Activated CD8-positive, alpha-beta memory T cell treated with anti-CD3 and anti-CD28 coated beads, Interleukin-2, amount 10 ng/mL, durations not matched to agents 7 days and 5 days (primary cell): ENCODE results near the gene SLC9A8. TPM values are rescaled to one million over a fixed set of nuclear protein-coding genes. Genes with fewer than 3 reads are reported as not detected.

ENCODE experiments used
- ATAC-seq: fragments of 150-1000 bp; cut with Tn5 transposase; one replicate; pipeline ENCODE4 v1.10.0; 2021; ENCODE audit warnings: moderate library complexity
- CTCF ChIA-PET: fragments of 350-600 bp; sonication (Branson Sonifier 250); formaldehyde crosslinking; loops from one replicate; lab custom pipeline; 2021; ENCODE audit warnings: antibody characterized with exemption; lab: Charles Lee
- DNase-seq: peaks from one replicate; pipeline ENCODE4 v3.0.0-alpha.2; 2020
- H3K27ac Mint-ChIP-seq: one replicate; pipeline ENCODE4 v1.8.0; 2021; ENCODE audit warnings: mild to moderate bottlenecking, mixed read lengths
- H3K27me3 Mint-ChIP-seq: one replicate; pipeline ENCODE4 v1.8.0; 2021; ENCODE audit warnings: mixed read lengths
- H3K36me3 Mint-ChIP-seq: one replicate; pipeline ENCODE4 v1.8.0; 2021; ENCODE audit warnings: mild to moderate bottlenecking, mixed read lengths
- H3K4me1 Mint-ChIP-seq: one replicate; pipeline ENCODE4 v1.8.0; 2021; ENCODE audit warnings: mixed read lengths
- H3K4me3 Mint-ChIP-seq: one replicate; pipeline ENCODE4 v1.8.0; 2021; ENCODE audit warnings: mild to moderate bottlenecking, moderate library complexity, mixed read lengths
- H3K9me3 Mint-ChIP-seq: one replicate; pipeline ENCODE4 v1.8.0; 2022; ENCODE audit warnings: low read depth, mixed read lengths
- total RNA-seq, 2 experiments: library from RNA; stranded (reverse); gene quantifications; one replicate each; pipeline ENCODE4 v1.2.3, GENCODE V29; 2021

The SLC9A8 gene
- total RNA-seq, 2 experiments from 2014 or later: 16.3 to 24.9 TPM

- Mint-ChIP-seq H3K9me3 (no peaks in the 10 kb centered on the region), H3K27ac (peak overlapping the region; percentile 33), H3K4me1 (peaks cover 4% of the 10 kb centered on the region), H3K36me3 (peaks cover 19% of the 10 kb centered on the region), H3K4me3 (no peak overlapping the region), H3K27me3 (no peaks in the 10 kb centered on the region)
- ATAC-seq (no peak), DNase-seq (no peak)
- CTCF ChIA-PET: interaction anchor here (1.4 kb wide), 1 partner anchor 22 kb away, joined by 5 read pairs; no protein-coding TSS in a partner anchor
Measured at GRCh38 chr20:49866051-49866450, 53.4 kb downstream of the SLC9A8 start.

GRCh38 chr20:49867453-49868215 is 55.0 kb downstream of the SLC9A8 start:
- CTCF ChIA-PET: interaction anchor here (1.0 to 2.3 kb wide), 5 partner anchors 19 to 326 kb away, joined by 3 to 6 read pairs (median 4); no protein-coding TSS in a partner anchor
- no peak for ATAC-seq
- H3K9me3 Mint-ChIP-seq: no peaks in the 10 kb centered on the region
- no peak overlapping the region for H3K27ac Mint-ChIP-seq
- H3K36me3 Mint-ChIP-seq: peaks cover 14% of the 10 kb centered on the region
- H3K4me3 Mint-ChIP-seq: no peak overlapping the region
- H3K27me3 Mint-ChIP-seq: no peaks in the 10 kb centered on the region
- no peak for DNase-seq
- H3K4me1 Mint-ChIP-seq: no peaks in the 10 kb centered on the region

GRCh38 chr20:49868538-49868937 is 55.9 kb downstream of the SLC9A8 start:
- H3K9me3 Mint-ChIP-seq: no peaks in the 10 kb centered on the region
- no peak overlapping the region for H3K27ac Mint-ChIP-seq
- H3K4me1 Mint-ChIP-seq: no peaks in the 10 kb centered on the region
- CTCF ChIA-PET: interaction anchor here (1.0 to 2.3 kb wide), 3 partner anchors 18 to 27 kb away, joined by 4 to 6 read pairs (median 4); no protein-coding TSS in a partner anchor
- H3K27me3 Mint-ChIP-seq: no peaks in the 10 kb centered on the region
- DNase-seq: no peak
- H3K36me3 Mint-ChIP-seq: peaks cover 12% of the 10 kb centered on the region
- ATAC-seq: no peak
- H3K4me3 Mint-ChIP-seq: no peak overlapping the region

GRCh38 chr20:49868964-49869363 is 56.3 kb downstream of the SLC9A8 start:
- H3K27me3 Mint-ChIP-seq: no peaks in the 10 kb centered on the region

GRCh38 chr20:49870261-49870660 is 57.6 kb downstream of the SLC9A8 start:
- no peak for ATAC-seq
- Mint-ChIP-seq H3K27ac (no peak overlapping the region), H3K4me3 (no peak overlapping the region), H3K27me3 (no peaks in the 10 kb centered on the region), H3K36me3 (peaks cover 11% of the 10 kb centered on the region), H3K4me1 (no peaks in the 10 kb centered on the region), H3K9me3 (no peaks in the 10 kb centered on the region)
- CTCF ChIA-PET: no interaction called here
- no peak for DNase-seq

More at GRCh38 chr20:49868964-49869363, 56.3 kb downstream of the SLC9A8 start:
- Mint-ChIP-seq H3K4me1 (no peaks in the 10 kb centered on the region), H3K27ac (peak overlapping the region; percentile 25), H3K9me3 (no peaks in the 10 kb centered on the region), H3K36me3 (peaks cover 13% of the 10 kb centered on the region), H3K4me3 (no peak overlapping the region)
- ATAC-seq: no peak
- no peak for DNase-seq
- CTCF ChIA-PET: interaction anchor here (1.0 kb wide), 1 partner anchor 19 kb away, joined by 4 read pairs; no protein-coding TSS in a partner anchor

- CTCF ChIA-PET: no interaction called here
- no peak for ATAC-seq
- no peaks in the 10 kb centered on the region for H3K27me3 Mint-ChIP-seq
- H3K4me1 Mint-ChIP-seq: no peaks in the 10 kb centered on the region
- no peak overlapping the region for H3K4me3 Mint-ChIP-seq
- H3K9me3 Mint-ChIP-seq: no peaks in the 10 kb centered on the region
- H3K27ac Mint-ChIP-seq: no peak overlapping the region
- DNase-seq: no peak
- H3K36me3 Mint-ChIP-seq: peaks cover 5% of the 10 kb centered on the region
Measured at GRCh38 chr20:49871391-49871948, 58.8 kb downstream of the SLC9A8 start.

- peaks cover 5% of the 10 kb centered on the region for H3K36me3 Mint-ChIP-seq
- CTCF ChIA-PET: interaction anchor here (0.8 kb wide), 1 partner anchor 203 kb away, joined by 3 read pairs; no protein-coding TSS in a partner anchor
- no peaks in the 10 kb centered on the region for H3K4me1 Mint-ChIP-seq
- DNase-seq (no peak), ATAC-seq (no peak)
- H3K27ac Mint-ChIP-seq: no peak overlapping the region
- H3K9me3 Mint-ChIP-seq: no peaks in the 10 kb centered on the region
- no peak overlapping the region for H3K4me3 Mint-ChIP-seq
- no peaks in the 10 kb centered on the region for H3K27me3 Mint-ChIP-seq
Measured at GRCh38 chr20:49872056-49872455, 59.4 kb downstream of the SLC9A8 start.

- H3K4me1 Mint-ChIP-seq: peaks cover 1% of the 10 kb centered on the region
- DNase-seq: no peak
- H3K27ac Mint-ChIP-seq: no peak overlapping the region
- peaks cover 9% of the 10 kb centered on the region for H3K36me3 Mint-ChIP-seq
- no peaks in the 10 kb centered on the region for H3K27me3 Mint-ChIP-seq
- no peaks in the 10 kb centered on the region for H3K9me3 Mint-ChIP-seq
- no peak overlapping the region for H3K4me3 Mint-ChIP-seq
- ATAC-seq: no peak
- CTCF ChIA-PET: no interaction called here
Measured at GRCh38 chr20:49874696-49875095, 62.1 kb downstream of the SLC9A8 start.

GRCh38 chr20:49877386-49877921 is 64.8 kb downstream of the SLC9A8 start:
- Mint-ChIP-seq H3K4me1 (peaks cover 1% of the 10 kb centered on the region), H3K9me3 (no peaks in the 10 kb centered on the region), H3K27ac (no peak overlapping the region), H3K4me3 (no peak overlapping the region), H3K27me3 (no peaks in the 10 kb centered on the region), H3K36me3 (peaks cover 13% of the 10 kb centered on the region)
- DNase-seq (no peak), ATAC-seq (no peak)
- CTCF ChIA-PET: interaction anchor here (1.9 kb wide), 1 partner anchor 11 kb away, joined by 7 read pairs; no protein-coding TSS in a partner anchor

- peaks cover 4% of the 10 kb centered on the region for H3K4me1 Mint-ChIP-seq
- no peaks in the 10 kb centered on the region for H3K27me3 Mint-ChIP-seq
- peaks cover 18% of the 10 kb centered on the region for H3K36me3 Mint-ChIP-seq
- H3K4me3 Mint-ChIP-seq: no peak overlapping the region
- DNase-seq (no peak), ATAC-seq (no peak)
- no peak overlapping the region for H3K27ac Mint-ChIP-seq
- CTCF ChIA-PET: interaction anchor here (1.9 to 2.2 kb wide), 2 partner anchors 9 to 16 kb away, joined by 4 to 7 read pairs; no protein-coding TSS in a partner anchor
- no peaks in the 10 kb centered on the region for H3K9me3 Mint-ChIP-seq
Measured at GRCh38 chr20:49878977-49879376, 66.3 kb downstream of the SLC9A8 start.

GRCh38 chr20:49880177-49880576 is 67.5 kb downstream of the SLC9A8 start:
- Mint-ChIP-seq H3K27ac (no peak overlapping the region), H3K4me1 (peaks cover 4% of the 10 kb centered on the region), H3K9me3 (no peaks in the 10 kb centered on the region), H3K36me3 (peaks cover 14% of the 10 kb centered on the region), H3K4me3 (no peak overlapping the region), H3K27me3 (no peaks in the 10 kb centered on the region)
- DNase-seq: no peak
- no peak for ATAC-seq
- CTCF ChIA-PET: interaction anchor here (1.0 to 2.2 kb wide), 3 partner anchors 8 to 270 kb away, joined by 3 to 5 read pairs (median 4); no protein-coding TSS in a partner anchor

GRCh38 chr20:49880724-49881445 is 68.3 kb downstream of the SLC9A8 start:
- no peaks in the 10 kb centered on the region for H3K27me3 Mint-ChIP-seq
- H3K4me1 Mint-ChIP-seq: peaks cover 4% of the 10 kb centered on the region
- no peak for DNase-seq
- ATAC-seq: no peak
- CTCF ChIA-PET: interaction anchor here (1.0 to 2.2 kb wide), 3 partner anchors 8 to 270 kb away, joined by 3 to 5 read pairs (median 4); no protein-coding TSS in a partner anchor
- no peak overlapping the region for H3K4me3 Mint-ChIP-seq
- H3K27ac Mint-ChIP-seq: peak overlapping the region; percentile 2
- no peaks in the 10 kb centered on the region for H3K9me3 Mint-ChIP-seq
- H3K36me3 Mint-ChIP-seq: peaks cover 14% of the 10 kb centered on the region
